Tibial nerve (tissue), 4 donors: Measurements from ENCODE around the gene TAB2. TPM values are rescaled to one million over a fixed set of nuclear protein-coding genes. Genes with fewer than 3 reads are reported as not detected.

Experiments
- DNase-seq, 2 donors: peaks; one replicate each; pipeline ENCODE4 v3.0.0-alpha.2; 2019; ENCODE audit warnings: low spot score in 2 of 2
- H3K27ac ChIP-seq, 4 donors: fragments of 200-600 bp; sonication (generic) in 3 of 4; one replicate each; pipeline ENCODE4 v1.5.1; 2017 to 2019; ENCODE audit warnings: mild to moderate bottlenecking in 1 of 4
- H3K27me3 ChIP-seq, 2 donors: fragments of 200-600 bp; sonication (generic) in 1 of 2; one replicate each; pipeline versions ENCODE4 v1.5.1 to v1.6.0; 2017 to 2019
- H3K36me3 ChIP-seq, 3 donors: fragments of 200-600 bp; sonication (generic); one replicate each; pipeline ENCODE4 v1.5.1; 2018 to 2019
- H3K4me1 ChIP-seq, 4 donors: fragments of 200-600 bp; sonication (generic) in 3 of 4; one replicate each; pipeline ENCODE4 v1.5.1; 2017 to 2019
- H3K4me3 ChIP-seq, 4 donors: fragments of 200-600 bp; sonication (generic) in 3 of 4; one replicate each; pipeline ENCODE4 v1.5.1; 2017 to 2019; ENCODE audit warnings: mild to moderate bottlenecking in 1 of 4, moderate library complexity in 1 of 4
- H3K9me3 ChIP-seq, 4 donors: fragments of 200-600 bp; sonication (generic) in 3 of 4; one replicate each; pipeline ENCODE4 v1.5.1; 2017 to 2019
- CTCF ChIP-seq, 5 experiments: fragments of 200-600 bp in 3 of 5; fragments of 450-650 bp in 2 of 5; sonication (generic) in 3 of 5; IDR thresholded peaks; one replicate each; pipeline ENCODE4 v1.5.1; 2016 to 2019; ENCODE audit warnings: antibody characterized with exemption in 5 of 5, mild to moderate bottlenecking in 3 of 5, moderate library complexity in 2 of 5
- EP300 ChIP-seq, 2 donors: sonication (generic); formaldehyde crosslinking; IDR thresholded peaks; one replicate each; pipeline ENCODE4 v1.6.1; 2017; ENCODE audit warnings: antibody characterized with exemption in 2 of 2, mild to moderate bottlenecking in 1 of 2
- POLR2A ChIP-seq, 2 donors: fragments of 450-650 bp; IDR thresholded peaks; one replicate each; pipeline ENCODE4 v1.6.1; 2017; ENCODE audit warnings: antibody characterized with exemption in 2 of 2, mild to moderate bottlenecking in 2 of 2, moderate library complexity in 2 of 2
- WGBS, 2 donors: methylation state at CpG; one replicate each; pipeline ENCODE4 v1.1.5; 2018; 5-methylcytosine and 5-hydroxymethylcytosine counted together
- total RNA-seq, 4 donors: library from RNA; depleted of rRNA; stranded (reverse); fragments of >200 nt; gene quantifications; one replicate each; pipeline ENCODE4 v1.1.0, GENCODE V29; 2016

TAB2 gene
- total RNA-seq, 4 donors from 2014 or later: 57.5 to 101 (median 74.7) TPM

GRCh38 chr6:149335924-149336608, 18.6 kb downstream of the TAB2 start:
- H3K27ac ChIP-seq: peak overlapping the region in 2 of 4 donors; percentile 15 to 47
- H3K27me3 ChIP-seq: no peaks in the 10 kb centered on the region
- no peak overlapping the region for H3K4me3 ChIP-seq
- TF ChIP-seq EP300 (IDR thresholded peaks at IDR 0.05): no peak
- TF ChIP-seq POLR2A (IDR thresholded peaks at IDR 0.05): no peak
- TF ChIP-seq CTCF (IDR thresholded peaks at IDR 0.05): no peak
- H3K9me3 ChIP-seq: no peaks in the 10 kb centered on the region
- WGBS, 2 donors: 54 to 56% methylated on average over 4 of the region's 4 CpGs
- no peaks in the 10 kb centered on the region for H3K36me3 ChIP-seq
- DNase-seq: no peak
- H3K4me1 ChIP-seq: peaks cover 0 to 95% (median 65%) of the 10 kb centered on the region in 4 donors

- TF ChIP-seq CTCF (IDR thresholded peaks at IDR 0.05): no peak
- no peak for TF ChIP-seq EP300 (IDR thresholded peaks at IDR 0.05)
- TF ChIP-seq POLR2A (IDR thresholded peaks at IDR 0.05): no peak
- H3K9me3 ChIP-seq: no peaks in the 10 kb centered on the region
- H3K36me3 ChIP-seq: no peaks in the 10 kb centered on the region
- no peak for DNase-seq
- H3K4me3 ChIP-seq: no peak overlapping the region
- peaks cover 0 to 95% (median 68%) of the 10 kb centered on the region in 4 donors for H3K4me1 ChIP-seq
- H3K27ac ChIP-seq: peak overlapping the region in 2 of 4 donors; percentile 15 to 47
- no peaks in the 10 kb centered on the region for H3K27me3 ChIP-seq
These were observed 19.1 kb downstream of the TAB2 start for GRCh38 chr6:149336609-149336928.

- WGBS, 2 donors: 40 to 54% methylated on average over 1 of the region's 1 CpG
These were observed 19.8 kb downstream of the TAB2 start for GRCh38 chr6:149337320-149337719.

GRCh38 chr6:149340200-149340599, 22.7 kb downstream of the TAB2 start:
- no peaks in the 10 kb centered on the region for H3K36me3 ChIP-seq
- no peaks in the 10 kb centered on the region for H3K9me3 ChIP-seq
- no peak for DNase-seq
- no peak overlapping the region for H3K4me3 ChIP-seq
- H3K27ac ChIP-seq: no peak overlapping the region
- TF ChIP-seq CTCF (IDR thresholded peaks at IDR 0.05) (no peak), EP300 (IDR thresholded peaks at IDR 0.05) (no peak)
- no peaks in the 10 kb centered on the region for H3K27me3 ChIP-seq
- 61 to 64% methylated on average over 4 of the region's 4 CpGs for WGBS, 2 donors
- peaks cover 0 to 92% (median 58%) of the 10 kb centered on the region in 4 donors for H3K4me1 ChIP-seq

More at GRCh38 chr6:149337320-149337719, 19.8 kb downstream of the TAB2 start:
- peaks cover 0 to 95% (median 70%) of the 10 kb centered on the region in 4 donors for H3K4me1 ChIP-seq
- no peak overlapping the region for H3K4me3 ChIP-seq
- DNase-seq: no peak
- no peak overlapping the region for H3K27ac ChIP-seq
- TF ChIP-seq CTCF (IDR thresholded peaks at IDR 0.05) (no peak), POLR2A (IDR thresholded peaks at IDR 0.05) (no peak), EP300 (IDR thresholded peaks at IDR 0.05) (no peak)
- no peaks in the 10 kb centered on the region for H3K27me3 ChIP-seq
- H3K9me3 ChIP-seq: no peaks in the 10 kb centered on the region
- H3K36me3 ChIP-seq: no peaks in the 10 kb centered on the region

- no peak for DNase-seq
- Histone ChIP-seq H3K27me3 (no peaks in the 10 kb centered on the region), H3K36me3 (no peaks in the 10 kb centered on the region), H3K4me3 (no peak overlapping the region), H3K4me1 (peaks cover 0 to 77% (median 39%) of the 10 kb centered on the region in 4 donors), H3K9me3 (no peaks in the 10 kb centered on the region), H3K27ac (peak overlapping the region in 1 of 4 donors; percentile 21)
- no peak for TF ChIP-seq POLR2A (IDR thresholded peaks at IDR 0.05)
- no peak for TF ChIP-seq CTCF (IDR thresholded peaks at IDR 0.05)
- TF ChIP-seq EP300 (IDR thresholded peaks at IDR 0.05): no peak
- WGBS, 2 donors: 38 to 39% methylated on average over 1 of the region's 1 CpG
These were observed 25.0 kb downstream of the TAB2 start for GRCh38 chr6:149342525-149342924.
